GM12891 (cell line): ENCODE measurements around the gene LRPPRC.

Source experiments
- PAX5 ChIP-seq: IDR thresholded peaks from 2 replicates; pipeline ENCODE4 v1.6.1; 2011; ENCODE audit warnings: low read length, moderate library complexity, mild to moderate bottlenecking; ENCODE audit not compliant: insufficient read depth, severe bottlenecking
- POLR2A ChIP-seq: IDR thresholded peaks from 2 replicates; pipeline ENCODE4 v1.6.1; 2011; ENCODE audit warnings: low read depth, low read length, control low read depth
- POLR2AphosphoS5 ChIP-seq: IDR thresholded peaks from 2 replicates; pipeline ENCODE4 v1.6.1; 2011; ENCODE audit warnings: low read depth, low read length, control low read depth
- SPI1 ChIP-seq: IDR thresholded peaks from 2 replicates; pipeline ENCODE4 v1.6.1; 2011; ENCODE audit warnings: low read depth, low read length, control low read depth
- TAF1 ChIP-seq: IDR thresholded peaks from 2 replicates; pipeline ENCODE4 v1.6.1; 2011; ENCODE audit warnings: low read depth, low read length, control low read depth

DNA sequence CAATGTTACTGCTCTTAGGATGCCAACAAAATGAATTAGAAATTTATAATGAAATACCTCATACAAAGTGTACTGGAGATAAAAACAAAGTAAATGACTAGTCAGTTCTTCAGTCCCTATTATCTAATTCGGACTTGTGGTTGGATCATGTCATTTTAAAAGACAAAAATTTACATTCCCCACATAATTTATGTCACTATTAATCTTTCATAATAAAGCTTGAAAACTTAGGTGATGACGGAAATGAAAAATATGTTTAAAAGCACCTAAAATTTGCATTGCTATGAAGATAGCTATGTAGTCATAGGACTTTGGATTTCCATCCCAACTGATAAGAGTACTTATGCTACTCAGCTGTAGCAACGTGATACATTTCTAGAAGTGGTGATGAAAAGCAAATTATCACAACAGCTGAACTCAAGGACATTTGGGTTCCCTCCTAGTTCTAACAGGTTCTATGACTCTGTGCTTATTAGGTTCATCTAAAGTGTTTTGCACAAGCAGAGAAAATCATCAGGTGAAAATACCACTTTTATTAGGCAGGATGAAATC, 58.4 kb downstream of the LRPPRC start:
- no peak for TF ChIP-seq POLR2AphosphoS5
- no peak for TF ChIP-seq POLR2A
- TF ChIP-seq SPI1 = no peak
- no peak for TF ChIP-seq TAF1
- no peak for TF ChIP-seq PAX5
